Medulla oblongata (tissue), 1 donor: ENCODE results near the gene HOXD13.

Source experiments
- DNase-seq: peaks from one replicate; pipeline ENCODE4 v3.0.0-alpha.2; 2015; ENCODE audit errors: extremely low spot score

HOXD13 gene

DNA sequence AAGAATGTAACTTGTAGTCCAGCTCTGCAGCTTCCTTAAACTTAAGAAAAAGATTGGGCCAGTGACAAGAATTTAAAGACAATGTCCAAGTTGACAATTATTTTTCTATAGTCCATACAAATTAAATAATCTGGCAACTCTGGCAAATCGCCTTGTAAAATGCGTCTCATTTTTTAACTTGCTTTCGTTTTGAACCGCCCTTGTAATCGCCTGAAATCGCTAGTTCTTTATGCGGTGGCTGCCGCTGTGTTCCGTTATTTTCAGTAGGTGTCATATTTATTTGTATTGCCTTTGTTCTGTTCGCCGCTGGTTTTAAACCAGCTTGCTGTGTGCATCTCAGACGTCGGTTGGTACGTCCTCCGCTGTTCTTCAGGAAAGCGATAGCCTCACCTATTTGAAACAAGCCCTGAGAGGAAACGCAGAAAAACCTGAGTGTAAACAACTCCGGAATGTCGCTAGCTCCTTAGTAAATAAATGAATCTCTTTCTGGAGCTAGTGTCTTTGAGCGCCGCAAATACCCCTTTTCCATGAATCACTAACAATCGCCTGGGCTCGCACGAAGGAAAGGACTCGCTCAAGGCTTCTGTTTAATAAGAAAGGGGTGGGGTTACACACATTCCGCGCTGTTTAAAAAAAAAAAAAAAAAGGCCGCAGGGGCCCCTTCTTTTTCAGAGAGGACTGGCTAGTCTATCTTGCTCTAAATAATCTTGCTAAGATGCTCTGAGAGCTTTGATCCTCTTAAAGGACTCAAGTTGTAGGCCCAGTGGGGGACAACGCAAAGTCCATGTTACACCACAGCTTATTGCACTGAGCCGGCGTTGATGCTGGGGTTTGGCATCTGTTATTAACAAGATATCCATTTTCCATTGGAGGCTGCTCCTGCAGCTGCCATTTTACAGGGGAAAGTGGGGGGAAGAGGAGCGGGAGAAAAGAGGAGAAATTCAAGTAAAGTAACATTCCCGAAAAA lies 40.0 kb downstream of the HOXD13 start:
- DNase-seq: peak; percentile 20

DNA sequence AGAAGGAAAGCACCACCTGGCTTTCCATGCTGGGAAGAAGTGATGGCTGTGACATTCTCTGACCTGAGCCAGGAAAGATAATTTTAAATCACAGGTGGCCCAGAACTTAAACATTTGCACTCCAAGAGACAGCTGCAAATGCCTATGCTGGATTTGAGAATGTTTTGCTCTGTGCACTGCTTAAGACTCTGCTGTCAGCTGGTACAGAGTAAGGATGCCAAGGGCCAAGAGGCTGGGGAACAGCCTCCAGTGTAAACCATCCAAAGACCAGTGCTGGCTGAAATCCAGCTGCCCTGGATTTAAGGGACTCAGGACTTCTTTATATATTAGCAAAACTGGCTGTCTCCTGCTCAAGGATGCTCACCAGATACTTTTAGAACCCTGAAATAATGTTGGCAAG lies 40.9 kb downstream of the HOXD13 start:
- peak; percentile 80 for DNase-seq

DNA sequence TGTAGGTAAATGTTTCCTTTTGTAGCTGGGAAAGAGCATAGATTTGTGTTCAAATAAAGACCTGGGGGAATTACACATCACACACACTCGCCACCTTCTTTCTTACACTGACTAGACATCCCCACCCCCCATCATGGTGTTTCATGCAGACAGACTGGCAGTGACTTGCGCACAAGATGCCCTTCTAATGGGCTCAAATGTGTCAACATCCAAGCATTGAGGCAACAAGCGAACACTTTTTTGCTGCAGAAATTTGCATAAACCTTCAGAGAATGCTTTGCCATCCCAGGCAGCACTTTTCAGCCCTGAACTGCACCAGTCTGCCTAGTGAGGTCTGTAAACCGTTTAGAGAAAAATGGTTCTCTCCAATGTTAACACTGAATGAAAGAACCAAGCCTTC lies 41.5 kb downstream of the HOXD13 start:
- no peak for DNase-seq

DNA sequence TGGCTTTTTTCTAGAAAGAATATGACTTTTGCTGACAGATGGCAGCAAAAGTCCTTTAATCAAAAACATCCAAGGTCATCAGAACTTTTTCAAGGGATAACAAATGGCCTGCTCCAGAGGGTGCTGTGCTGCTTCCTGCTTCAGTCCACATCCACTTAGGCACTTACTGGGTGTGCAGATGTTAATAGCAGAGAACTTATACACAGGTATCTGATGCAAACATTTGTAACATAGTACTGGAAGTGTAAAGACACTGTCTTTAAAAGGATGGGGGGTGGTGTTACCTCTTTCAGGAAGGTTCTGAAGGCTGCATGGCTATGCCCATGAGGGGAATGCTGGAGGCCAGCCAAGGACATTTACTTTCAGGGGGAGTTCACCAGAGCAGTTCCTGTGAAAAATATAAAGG lies 42.5 kb downstream of the HOXD13 start:
- DNase-seq: peak; percentile 46

DNA sequence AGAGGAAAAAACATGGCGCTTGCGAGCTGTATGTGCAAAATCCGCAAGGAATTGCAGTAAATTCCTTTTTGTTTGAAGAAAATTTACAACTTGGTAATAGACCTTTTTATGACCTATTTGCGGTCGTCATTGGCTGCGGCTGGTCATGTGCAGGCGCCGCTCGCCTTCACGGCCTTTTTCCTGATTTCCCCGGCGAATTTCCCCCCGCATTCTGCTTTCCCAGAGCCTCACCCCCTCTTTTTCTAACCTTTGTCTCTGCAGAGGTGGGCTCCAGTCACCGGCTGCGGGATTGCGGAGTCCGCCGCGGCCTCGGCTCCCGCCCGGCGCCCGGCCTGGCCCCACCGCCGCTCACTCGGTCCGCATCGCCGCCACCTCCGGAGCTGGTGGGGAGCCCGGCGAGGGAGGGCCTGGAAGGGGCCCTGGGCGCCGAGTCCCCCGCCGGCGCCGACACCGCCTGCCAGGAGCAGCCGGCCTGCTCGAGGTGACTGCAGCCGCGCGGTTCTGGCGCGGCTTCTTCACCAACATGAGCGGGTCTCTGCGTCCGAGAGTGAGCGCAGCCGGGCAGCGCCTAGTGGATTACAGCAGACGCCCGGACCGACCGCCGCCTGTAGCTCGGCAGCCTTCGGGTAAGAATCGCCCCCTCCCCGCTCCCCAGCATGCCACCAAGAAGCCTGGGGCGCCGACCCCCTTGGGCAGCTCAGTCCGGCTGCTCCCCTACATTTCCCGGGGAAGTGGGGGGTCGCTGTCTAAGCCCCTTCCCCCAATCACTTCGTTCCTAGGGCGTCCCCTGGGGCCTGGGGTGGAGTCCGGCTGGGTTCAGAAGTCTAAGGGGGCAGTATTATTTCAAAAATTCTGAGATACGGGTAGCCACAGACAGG lies 44.1 kb downstream of the HOXD13 start:
- DNase-seq: no peak

DNA sequence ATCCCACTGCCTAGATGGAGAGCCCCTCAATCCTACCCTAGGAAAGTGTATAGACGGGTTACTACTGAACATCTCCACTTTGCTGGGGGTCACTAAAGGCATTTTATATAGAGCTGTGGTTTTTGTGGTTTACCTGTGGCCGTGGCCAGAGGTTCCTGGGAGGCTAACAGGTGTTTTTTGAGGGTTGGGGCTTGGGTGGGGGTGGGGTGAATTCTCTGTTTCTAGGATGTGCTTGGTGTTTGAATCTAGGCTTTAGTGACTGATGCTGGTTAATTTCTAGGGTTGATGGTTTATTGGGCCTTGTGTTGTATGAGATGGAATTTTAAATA lies 44.7 kb downstream of the HOXD13 start:
- DNase-seq: no peak

DNA sequence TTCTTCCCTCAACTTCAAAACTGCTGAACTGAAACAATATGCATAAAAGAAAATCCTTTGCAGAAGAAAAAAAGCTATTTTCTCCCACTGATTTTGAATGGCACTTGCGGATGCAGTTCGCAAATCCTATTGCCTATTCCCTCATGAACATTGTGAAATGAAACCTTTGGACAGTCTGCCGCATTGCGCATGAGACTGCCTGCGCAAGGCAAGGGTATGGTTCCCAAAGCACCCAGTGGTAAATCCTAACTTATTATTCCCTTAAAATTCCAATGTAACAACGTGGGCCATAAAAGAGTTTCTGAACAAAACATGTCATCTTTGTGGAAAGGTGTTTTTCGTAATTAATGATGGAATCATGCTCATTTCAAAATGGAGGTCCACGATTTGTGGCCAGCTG lies 45.4 kb downstream of the HOXD13 start:
- peak; percentile 26 for DNase-seq

DNA sequence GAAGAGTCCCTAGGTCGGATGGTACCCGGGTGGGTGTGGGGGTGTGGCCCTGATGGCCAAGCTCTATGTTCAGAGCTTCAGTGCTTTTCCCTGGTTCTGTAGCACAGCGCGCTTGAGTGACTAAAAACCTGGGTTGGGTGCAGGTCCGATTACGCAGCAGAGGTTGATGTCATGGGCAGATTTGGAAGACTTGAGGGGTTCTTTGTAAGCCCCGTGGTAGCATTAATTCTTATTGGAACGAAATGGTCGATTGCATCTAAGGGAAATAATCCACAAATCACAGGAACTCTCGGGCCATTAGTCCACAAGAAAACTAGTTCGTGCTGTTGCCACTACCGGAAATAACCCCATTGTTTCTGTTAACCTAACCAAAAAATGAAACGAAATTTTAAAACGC lies 46.0 kb downstream of the HOXD13 start:
- DNase-seq: peak; percentile 38

DNA sequence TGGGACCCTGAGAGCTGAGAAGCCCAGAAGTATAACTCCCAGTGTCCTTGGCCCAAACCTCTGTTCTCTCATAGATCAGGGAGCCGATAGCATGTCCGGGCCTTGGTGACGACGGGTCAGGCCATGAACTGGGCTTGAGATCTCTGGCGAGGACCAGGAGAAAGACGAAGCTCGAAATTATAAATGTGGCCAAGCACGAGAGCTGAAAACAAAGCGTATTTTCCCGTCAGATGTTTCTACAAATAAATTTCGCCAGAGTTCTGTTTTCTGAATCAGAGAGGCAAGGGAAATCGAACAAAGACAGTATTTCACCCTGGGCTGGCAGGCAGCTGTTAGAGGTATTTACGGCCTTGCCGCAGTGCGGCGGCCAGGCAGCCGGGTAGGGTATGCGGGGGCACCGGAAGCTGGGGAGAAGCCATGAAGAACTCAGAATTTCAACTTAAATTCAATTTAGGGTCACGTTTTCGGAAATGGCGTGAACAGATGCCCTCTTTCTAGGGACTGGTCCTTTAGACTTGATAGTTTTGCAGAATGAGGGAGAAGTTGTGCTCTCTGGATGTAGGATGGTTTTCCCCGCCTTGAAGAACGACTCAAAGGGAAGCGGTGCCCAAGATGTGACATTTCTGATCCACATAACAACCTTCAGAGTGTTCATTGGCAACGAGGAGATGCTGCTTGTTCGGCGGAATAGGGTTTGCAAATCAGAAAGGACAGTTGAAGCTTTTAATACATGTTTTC lies 46.6 kb downstream of the HOXD13 start:
- DNase-seq: peak; percentile 48

DNA sequence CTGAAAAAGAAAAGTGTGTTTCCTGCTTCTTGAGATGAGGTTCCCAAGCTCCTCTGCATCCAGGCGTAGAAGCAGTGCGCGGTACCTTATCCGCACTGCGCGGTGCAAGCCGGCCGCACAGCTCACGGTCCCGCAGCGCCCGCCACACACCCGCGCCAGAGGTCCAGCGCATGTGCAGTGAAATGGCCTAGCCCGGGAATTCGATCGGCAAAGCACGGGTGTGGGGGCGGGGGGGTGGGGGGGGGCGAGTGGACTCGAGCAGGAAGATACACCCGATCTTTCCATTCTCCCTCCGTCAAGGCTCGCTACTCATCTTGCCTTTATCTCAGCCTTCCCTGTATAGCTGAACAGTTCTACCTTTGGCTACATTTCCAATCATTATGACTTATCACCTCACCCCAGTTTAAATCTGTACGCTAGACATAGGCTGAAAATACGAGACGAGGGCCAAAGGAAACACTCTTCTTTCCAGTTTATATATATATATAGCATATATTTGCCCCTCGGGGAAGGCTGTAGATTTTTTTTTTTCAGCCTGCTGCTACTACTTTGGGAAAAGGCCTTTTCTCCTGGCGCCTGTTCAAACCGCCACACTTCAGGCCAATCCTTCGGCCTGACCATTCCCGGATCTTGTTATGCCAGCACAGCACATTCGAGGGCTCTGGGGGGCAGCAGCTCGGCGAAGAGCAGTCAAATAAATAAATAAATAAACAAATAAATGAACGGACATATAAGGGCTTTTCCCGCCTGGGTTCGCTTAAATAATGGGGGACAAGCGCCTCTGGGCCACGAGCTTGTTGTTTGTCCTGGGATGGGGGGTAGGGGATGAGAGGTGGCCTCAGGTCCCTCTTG lies 47.4 kb downstream of the HOXD13 start:
- peak; percentile 48 for DNase-seq

DNA sequence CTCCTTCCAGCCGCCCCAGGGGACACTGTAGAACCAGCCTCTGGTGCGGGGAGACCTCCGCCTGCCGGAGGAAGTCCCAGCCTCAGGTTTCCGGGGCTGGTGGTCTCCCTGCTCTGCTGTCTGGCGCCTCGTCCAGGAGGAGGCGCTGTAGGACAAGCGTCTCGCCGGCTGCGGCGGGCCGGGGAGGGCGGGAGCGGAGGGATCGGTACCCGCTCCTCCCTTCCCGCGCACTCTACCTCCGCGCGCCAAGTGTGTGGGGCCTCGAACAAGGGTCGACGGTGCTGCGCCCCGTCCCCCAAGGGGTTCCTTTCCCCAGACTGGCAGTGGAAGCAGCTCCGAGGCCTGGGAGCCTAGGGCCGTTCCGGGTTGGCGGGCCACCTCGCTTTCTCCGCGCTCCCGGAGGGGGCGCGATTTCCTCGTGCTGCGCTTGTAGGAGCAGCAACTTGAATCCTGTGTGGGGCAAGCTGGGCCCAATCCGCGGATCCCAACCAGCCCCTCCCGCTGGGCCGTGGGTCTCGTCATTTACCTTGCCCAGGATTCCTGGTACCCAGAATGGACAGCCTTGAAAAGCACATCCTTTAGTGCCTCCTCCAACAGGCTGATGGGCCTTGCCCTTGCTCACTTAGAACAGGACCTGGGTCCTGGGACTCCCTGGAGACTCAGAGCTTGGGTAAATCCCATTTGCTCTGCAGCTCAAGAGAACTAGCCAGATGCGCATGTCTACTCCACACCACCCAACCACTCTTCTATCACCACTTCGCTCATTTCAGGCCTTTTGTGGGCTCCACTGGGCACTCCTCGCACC lies 48.2 kb downstream of the HOXD13 start:
- DNase-seq: peak; percentile 91

DNA sequence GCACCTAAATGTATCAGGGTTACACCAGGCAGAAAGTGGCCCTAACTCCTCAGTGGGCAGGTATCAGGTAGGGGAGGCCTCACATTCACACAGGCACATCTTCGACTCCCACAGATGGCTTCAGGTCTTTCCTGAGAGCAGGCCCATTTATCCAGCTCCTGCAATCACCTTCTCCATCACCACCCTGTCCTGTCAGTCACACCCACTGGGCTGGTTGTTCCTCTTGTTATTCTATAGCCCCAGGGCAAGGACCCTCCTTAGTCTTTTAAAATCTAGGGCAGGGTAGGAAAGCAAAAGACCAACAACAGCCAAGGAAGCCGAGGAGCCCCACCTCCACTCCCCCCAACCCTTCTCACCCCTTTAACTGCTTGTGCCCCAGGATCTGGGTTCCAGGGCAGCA lies 49.8 kb downstream of the HOXD13 start:
- no peak for DNase-seq
